Colonic mucosa (tissue), 4 donors: ENCODE data around the gene KMT2C. TPM values are rescaled to one million over a fixed set of nuclear protein-coding genes. Genes with fewer than 3 reads are reported as not detected.
"Not testable (repeated sequence)": the region's sequence is repeated elsewhere in the genome, so short reads cannot be mapped to it uniquely, and the experiment has no call there.

Experiments used
- DNase-seq: peaks from one replicate; pipeline ENCODE4 v3.0.0-alpha.2; 2020
- H3K27ac ChIP-seq: fragments of 200-600 bp; one replicate; pipeline ENCODE4 v1.8.0; 2021
- H3K27me3 ChIP-seq: fragments of 200-600 bp; one replicate; pipeline ENCODE4 v1.8.0; 2021
- H3K36me3 ChIP-seq: fragments of 200-600 bp; one replicate; pipeline ENCODE4 v1.8.0; 2021
- H3K4me1 ChIP-seq: fragments of 200-600 bp; one replicate; pipeline ENCODE4 v1.8.0; 2021; ENCODE audit warnings: mild to moderate bottlenecking
- H3K4me3 ChIP-seq: fragments of 200-600 bp; one replicate; pipeline ENCODE4 v1.8.0; 2021
- H3K9ac ChIP-seq, 2 donors: one replicate each; pipeline ENCODE4 v1.7.0; 2013; ENCODE audit warnings: control low read depth in 2 of 2, low read depth in 2 of 2, low read length in 2 of 2
- H3K9me3 ChIP-seq: fragments of 200-600 bp; one replicate; pipeline ENCODE4 v1.8.0; 2021
- CTCF ChIP-seq: fragments of 200-600 bp; IDR thresholded peaks from one replicate; pipeline ENCODE4 v1.8.0; 2022; ENCODE audit warnings: antibody characterized with exemption, mild to moderate bottlenecking
- intact Hi-C: fragments of 100-400 bp; cut with DNase I; formaldehyde crosslinking; loops from one replicate; pipeline ENCODE4 v1.14.1; 2022
- total RNA-seq, 2 donors: library from RNA; stranded (reverse); fragmentation: NEBNext Ultra II Directional in 1 of 2; extraction: Animal tissue kit (Norgen Biotek cat#: 25700) in 1 of 2; gene quantifications; one replicate each; pipeline ENCODE4 v1.2.1, GENCODE V29; 2021
- donor health status: healthy.
- donor health status: DM: no; HTN: no; CAD: no.
- donor health status: DM: no; HTN: no; CAD: no.

The KMT2C gene
- total RNA-seq, 2 donors from 2014 or later: 70.9 to 73.3 TPM

- DNase-seq, H3K9me3 ChIP-seq, H3K4me1 ChIP-seq, H3K9ac ChIP-seq, H3K27ac ChIP-seq, intact Hi-C loops, H3K36me3 ChIP-seq, H3K27me3 ChIP-seq, H3K4me3 ChIP-seq: not testable (repeated sequence)
Observed at GRCh38 chr7:152266859-152267258, 168.9 kb downstream of the KMT2C start.

GRCh38 chr7:152264915-152265314, 170.9 kb downstream of the KMT2C start:
- intact Hi-C loops, H3K4me1 ChIP-seq, H3K9me3 ChIP-seq, H3K36me3 ChIP-seq, DNase-seq, H3K27ac ChIP-seq, H3K4me3 ChIP-seq, H3K27me3 ChIP-seq, H3K9ac ChIP-seq: not testable (repeated sequence)

GRCh38 chr7:152262146-152262545, 173.7 kb downstream of the KMT2C start:
- H3K27ac ChIP-seq, DNase-seq, H3K4me3 ChIP-seq, H3K9me3 ChIP-seq, H3K4me1 ChIP-seq, H3K27me3 ChIP-seq, H3K9ac ChIP-seq, H3K36me3 ChIP-seq, intact Hi-C loops: not testable (repeated sequence)

- H3K27me3 ChIP-seq, DNase-seq, H3K36me3 ChIP-seq, H3K27ac ChIP-seq, H3K4me1 ChIP-seq, H3K4me3 ChIP-seq, intact Hi-C loops, H3K9ac ChIP-seq, H3K9me3 ChIP-seq: not testable (repeated sequence)
Observed at GRCh38 chr7:152259645-152260044, 176.2 kb downstream of the KMT2C start.

- H3K9ac ChIP-seq, intact Hi-C loops, DNase-seq, H3K4me3 ChIP-seq, H3K27ac ChIP-seq, H3K9me3 ChIP-seq, H3K4me1 ChIP-seq, H3K36me3 ChIP-seq, H3K27me3 ChIP-seq: not testable (repeated sequence)
Observed at GRCh38 chr7:152247851-152248250, 188.0 kb downstream of the KMT2C start.

GRCh38 chr7:152245417-152245816, 190.4 kb downstream of the KMT2C start:
- H3K36me3 ChIP-seq, H3K27ac ChIP-seq, DNase-seq, H3K9ac ChIP-seq, H3K27me3 ChIP-seq, H3K4me1 ChIP-seq, H3K9me3 ChIP-seq, intact Hi-C loops, H3K4me3 ChIP-seq: not testable (repeated sequence)

GRCh38 chr7:152243464-152243863, 192.3 kb downstream of the KMT2C start:
- H3K27ac ChIP-seq, intact Hi-C loops: not testable (repeated sequence)

GRCh38 chr7:152241301-152241700, 194.5 kb downstream of the KMT2C start:
- intact Hi-C loops, H3K4me1 ChIP-seq: not testable (repeated sequence)

More at GRCh38 chr7:152243464-152243863, 192.3 kb downstream of the KMT2C start:
- not testable (repeated sequence) for H3K27me3 ChIP-seq, H3K4me3 ChIP-seq, H3K36me3 ChIP-seq, H3K9me3 ChIP-seq, H3K4me1 ChIP-seq, DNase-seq, H3K9ac ChIP-seq

GRCh38 chr7:152236306-152236705, 199.5 kb downstream of the KMT2C start:
- H3K27me3 ChIP-seq, H3K4me1 ChIP-seq, intact Hi-C loops, H3K4me3 ChIP-seq, H3K36me3 ChIP-seq, H3K9me3 ChIP-seq, DNase-seq, H3K9ac ChIP-seq, H3K27ac ChIP-seq: not testable (repeated sequence)

More at GRCh38 chr7:152241301-152241700, 194.5 kb downstream of the KMT2C start:
- H3K27me3 ChIP-seq, H3K27ac ChIP-seq, H3K36me3 ChIP-seq, DNase-seq, H3K9me3 ChIP-seq, H3K4me3 ChIP-seq, H3K9ac ChIP-seq: not testable (repeated sequence)

GRCh38 chr7:152234421-152234820, 201.4 kb downstream of the KMT2C start:
- H3K27ac ChIP-seq, DNase-seq, H3K4me1 ChIP-seq, H3K4me3 ChIP-seq, H3K9ac ChIP-seq, H3K27me3 ChIP-seq, H3K36me3 ChIP-seq, H3K9me3 ChIP-seq, intact Hi-C loops: not testable (repeated sequence)

GRCh38 chr7:152231089-152231488, 204.7 kb downstream of the KMT2C start:
- intact Hi-C loops: no loop called here
- no peak overlapping the region for H3K9ac ChIP-seq
- DNase-seq: no peak
- no peak overlapping the region for H3K4me3 ChIP-seq
- H3K9me3 ChIP-seq: no peaks in the 10 kb centered on the region
- TF ChIP-seq CTCF: no peak
- no peaks in the 10 kb centered on the region for H3K36me3 ChIP-seq
- H3K27ac ChIP-seq: no peak overlapping the region
- H3K27me3 ChIP-seq: no peaks in the 10 kb centered on the region
- H3K4me1 ChIP-seq: no peaks in the 10 kb centered on the region

GRCh38 chr7:152219556-152219955, 216.2 kb downstream of the KMT2C start:
- intact Hi-C loops, H3K4me1 ChIP-seq, H3K27ac ChIP-seq, H3K9ac ChIP-seq, H3K4me3 ChIP-seq, DNase-seq, H3K27me3 ChIP-seq, H3K36me3 ChIP-seq, H3K9me3 ChIP-seq: not testable (repeated sequence)

GRCh38 chr7:152208766-152209165, 227.0 kb downstream of the KMT2C start:
- H3K4me1 ChIP-seq, H3K4me3 ChIP-seq, H3K9me3 ChIP-seq, DNase-seq, H3K27ac ChIP-seq, H3K36me3 ChIP-seq, H3K9ac ChIP-seq, H3K27me3 ChIP-seq, intact Hi-C loops: not testable (repeated sequence)
